SK-N-SH treated with all-trans-retinoic acid at 6 μM for 48 hours (cell line): ENCODE measurements around the gene PARP6.

Source experiments
- ATAC-seq: fragments of 200-7000 bp; cut with Tn5 transposase; 3 replicates; pipeline ENCODE4 v1.9.1; 2020; ENCODE audit warnings: mild to moderate bottlenecking, moderate library complexity
- ARNTL ChIP-seq: fragments of 450-650 bp; formaldehyde crosslinking; IDR thresholded peaks from 2 replicates; pipeline ENCODE4 v1.5.0; 2020; ENCODE audit warnings: low read depth, mild to moderate bottlenecking, moderate library complexity, borderline replicate concordance
- BACH2 ChIP-seq: fragments of 250-450 bp; sonication (Bioruptor Pico); IDR thresholded peaks from 2 replicates; pipeline ENCODE4 v1.9.0; 2021; ENCODE audit warnings: mild to moderate bottlenecking, borderline replicate concordance
- CREB5 ChIP-seq: fragments of 250-450 bp; sonication (Bioruptor Pico); IDR thresholded peaks from 2 replicates; pipeline ENCODE4 v1.5.1; 2020; ENCODE audit warnings: low read depth, mild to moderate bottlenecking, moderate library complexity
- CSDC2 ChIP-seq: fragments of 250-450 bp; sonication (Bioruptor Pico); IDR thresholded peaks from 2 replicates; pipeline ENCODE4 v1.5.0; 2020; ENCODE audit warnings: mild to moderate bottlenecking, moderate library complexity
- ESRRG ChIP-seq: fragments of 250-450 bp; sonication (Bioruptor Pico); IDR thresholded peaks from 2 replicates; pipeline ENCODE4 v1.6.1; 2021; ENCODE audit warnings: mild to moderate bottlenecking
- GLIS3 ChIP-seq: fragments of 250-450 bp; sonication (Bioruptor Pico); IDR thresholded peaks from 2 replicates; pipeline ENCODE4 v1.5.0; 2020; ENCODE audit warnings: mild to moderate bottlenecking, moderate library complexity
- OSR1 ChIP-seq: fragments of 250-450 bp; sonication (Bioruptor Pico); IDR thresholded peaks from 2 replicates; pipeline ENCODE4 v1.8.0; 2022; ENCODE audit warnings: moderate library complexity, mild to moderate bottlenecking, inconsistent platforms
- PPARA ChIP-seq: fragments of 250-450 bp; sonication (Bioruptor Pico); IDR thresholded peaks from 2 replicates; pipeline ENCODE4 v1.5.0; 2020; ENCODE audit warnings: mild to moderate bottlenecking, borderline replicate concordance
- RARB ChIP-seq: fragments of 250-450 bp; sonication (Bioruptor Pico); IDR thresholded peaks from 2 replicates; pipeline ENCODE4 v1.8.0; 2021; ENCODE audit warnings: mild to moderate bottlenecking, moderate library complexity
- SNAI2 ChIP-seq: fragments of 250-450 bp; sonication (Bioruptor Pico); IDR thresholded peaks from 2 replicates; pipeline ENCODE4 v1.5.0; 2020; ENCODE audit warnings: mild to moderate bottlenecking, moderate library complexity
- TCF4 ChIP-seq: fragments of 250-450 bp; sonication (Bioruptor Pico); IDR thresholded peaks from 2 replicates; pipeline ENCODE4 v1.8.0; 2021; ENCODE audit warnings: mild to moderate bottlenecking, moderate library complexity, borderline replicate concordance
- ZC3H10 ChIP-seq: fragments of 250-450 bp; sonication (Bioruptor Pico); IDR thresholded peaks from 2 replicates; pipeline ENCODE4 v1.5.1; 2021; ENCODE audit warnings: mild to moderate bottlenecking, moderate library complexity
- ZFP3 ChIP-seq: fragments of 250-450 bp; sonication (Bioruptor Pico); IDR thresholded peaks from 2 replicates; pipeline ENCODE4 v1.5.0; 2020; ENCODE audit warnings: mild to moderate bottlenecking, moderate library complexity
- ZFP30 ChIP-seq: fragments of 450-650 bp; formaldehyde crosslinking; IDR thresholded peaks from 2 replicates; pipeline ENCODE4 v1.5.0; 2022; ENCODE audit warnings: mild to moderate bottlenecking, moderate library complexity
- ZNF565 ChIP-seq: fragments of 450-650 bp; formaldehyde crosslinking; conservative IDR thresholded peaks from 2 replicates; pipeline ENCODE4 v1.5.0; 2020; ENCODE audit warnings: low read depth, mild to moderate bottlenecking, moderate library complexity
- ZNF70 ChIP-seq: fragments of 450-650 bp; formaldehyde crosslinking; IDR thresholded peaks from 2 replicates; pipeline ENCODE4 v1.5.0; 2020; ENCODE audit warnings: mild to moderate bottlenecking, moderate library complexity
- ZNF8 ChIP-seq: fragments of 450-650 bp; formaldehyde crosslinking; IDR thresholded peaks from 2 replicates; pipeline ENCODE4 v1.5.0; 2020; ENCODE audit warnings: mild to moderate bottlenecking, moderate library complexity
- TF ChIP-seq, protein P1 (sequence below): fragments of 250-450 bp; sonication (Bioruptor Pico); IDR thresholded peaks from 2 replicates; pipeline ENCODE4 v1.5.0; 2020; ENCODE audit warnings: mild to moderate bottlenecking, moderate library complexity
- TF ChIP-seq, protein P2 (sequence below): fragments of 250-450 bp; sonication (Bioruptor Pico); IDR thresholded peaks from 2 replicates; pipeline ENCODE4 v1.8.0; 2021; ENCODE audit warnings: low read depth, mild to moderate bottlenecking, moderate library complexity, borderline replicate concordance

The PARP6 gene

GRCh38 chr15:72248514-72248913 is 23.8 kb downstream of the PARP6 start:
- TF ChIP-seq ESRRG (CRISPR knock-in tag): no peak
- no peak for TF ChIP-seq TCF4 (CRISPR knock-in tag)
- TF ChIP-seq SNAI2 (CRISPR knock-in tag): no peak
- TF ChIP-seq PPARA (CRISPR knock-in tag): no peak
- TF ChIP-seq ZNF8 (CRISPR knock-in tag): no peak
- TF ChIP-seq ZNF565 (CRISPR knock-in tag): no peak
- no peak for TF ChIP-seq CSDC2 (CRISPR knock-in tag)
- no peak for TF ChIP-seq ZFP3 (CRISPR knock-in tag)
- TF ChIP-seq, all 23 proteins: peak for 0

DNA sequence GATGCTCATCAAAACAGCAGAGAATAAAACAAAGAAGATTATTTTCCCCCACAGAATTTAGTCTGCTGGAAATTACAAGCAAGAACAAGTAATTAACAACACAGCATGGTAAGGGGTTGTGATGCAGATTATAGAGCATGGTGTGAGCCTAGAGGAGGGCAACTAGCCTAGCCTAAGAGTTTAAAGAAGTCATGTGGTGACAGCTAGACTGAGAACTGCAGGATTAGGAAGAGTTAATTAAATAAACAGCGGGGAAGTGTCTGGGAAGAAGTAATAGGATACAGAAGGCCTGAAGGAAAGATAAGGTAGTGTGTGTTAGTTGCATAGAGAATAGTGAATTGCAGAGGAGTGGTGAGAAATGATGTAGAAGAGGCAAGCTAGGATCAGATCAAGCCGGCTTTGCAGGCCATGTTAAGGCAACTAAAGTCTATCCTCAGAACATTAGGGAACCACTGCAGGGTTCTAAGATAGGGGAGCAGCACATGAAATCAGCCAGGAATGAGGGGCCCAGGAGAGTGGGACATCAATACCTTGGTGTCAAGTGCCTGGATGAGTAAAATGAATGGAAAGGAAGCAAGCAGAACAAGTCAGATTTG is 29.5 kb downstream of the PARP6 start:
- TF ChIP-seq RARB (CRISPR knock-in tag) (no peak), ZNF565 (CRISPR knock-in tag) (no peak), BACH2 (no peak), CSDC2 (CRISPR knock-in tag) (no peak), ESRRG (CRISPR knock-in tag) (no peak), ZNF70 (CRISPR knock-in tag) (no peak), ZFP3 (CRISPR knock-in tag) (no peak), ZC3H10 (CRISPR knock-in tag) (no peak), TCF4 (CRISPR knock-in tag) (no peak), ZNF8 (CRISPR knock-in tag) (no peak), PPARA (CRISPR knock-in tag) (no peak)
- TF ChIP-seq, protein P1, sequence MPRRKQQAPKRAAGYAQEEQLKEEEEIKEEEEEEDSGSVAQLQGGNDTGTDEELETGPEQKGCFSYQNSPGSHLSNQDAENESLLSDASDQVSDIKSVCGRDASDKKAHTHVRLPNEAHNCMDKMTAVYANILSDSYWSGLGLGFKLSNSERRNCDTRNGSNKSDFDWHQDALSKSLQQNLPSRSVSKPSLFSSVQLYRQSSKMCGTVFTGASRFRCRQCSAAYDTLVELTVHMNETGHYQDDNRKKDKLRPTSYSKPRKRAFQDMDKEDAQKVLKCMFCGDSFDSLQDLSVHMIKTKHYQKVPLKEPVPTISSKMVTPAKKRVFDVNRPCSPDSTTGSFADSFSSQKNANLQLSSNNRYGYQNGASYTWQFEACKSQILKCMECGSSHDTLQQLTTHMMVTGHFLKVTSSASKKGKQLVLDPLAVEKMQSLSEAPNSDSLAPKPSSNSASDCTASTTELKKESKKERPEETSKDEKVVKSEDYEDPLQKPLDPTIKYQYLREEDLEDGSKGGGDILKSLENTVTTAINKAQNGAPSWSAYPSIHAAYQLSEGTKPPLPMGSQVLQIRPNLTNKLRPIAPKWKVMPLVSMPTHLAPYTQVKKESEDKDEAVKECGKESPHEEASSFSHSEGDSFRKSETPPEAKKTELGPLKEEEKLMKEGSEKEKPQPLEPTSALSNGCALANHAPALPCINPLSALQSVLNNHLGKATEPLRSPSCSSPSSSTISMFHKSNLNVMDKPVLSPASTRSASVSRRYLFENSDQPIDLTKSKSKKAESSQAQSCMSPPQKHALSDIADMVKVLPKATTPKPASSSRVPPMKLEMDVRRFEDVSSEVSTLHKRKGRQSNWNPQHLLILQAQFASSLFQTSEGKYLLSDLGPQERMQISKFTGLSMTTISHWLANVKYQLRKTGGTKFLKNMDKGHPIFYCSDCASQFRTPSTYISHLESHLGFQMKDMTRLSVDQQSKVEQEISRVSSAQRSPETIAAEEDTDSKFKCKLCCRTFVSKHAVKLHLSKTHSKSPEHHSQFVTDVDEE (CRISPR knock-in tag): no peak
- TF ChIP-seq, protein P2, sequence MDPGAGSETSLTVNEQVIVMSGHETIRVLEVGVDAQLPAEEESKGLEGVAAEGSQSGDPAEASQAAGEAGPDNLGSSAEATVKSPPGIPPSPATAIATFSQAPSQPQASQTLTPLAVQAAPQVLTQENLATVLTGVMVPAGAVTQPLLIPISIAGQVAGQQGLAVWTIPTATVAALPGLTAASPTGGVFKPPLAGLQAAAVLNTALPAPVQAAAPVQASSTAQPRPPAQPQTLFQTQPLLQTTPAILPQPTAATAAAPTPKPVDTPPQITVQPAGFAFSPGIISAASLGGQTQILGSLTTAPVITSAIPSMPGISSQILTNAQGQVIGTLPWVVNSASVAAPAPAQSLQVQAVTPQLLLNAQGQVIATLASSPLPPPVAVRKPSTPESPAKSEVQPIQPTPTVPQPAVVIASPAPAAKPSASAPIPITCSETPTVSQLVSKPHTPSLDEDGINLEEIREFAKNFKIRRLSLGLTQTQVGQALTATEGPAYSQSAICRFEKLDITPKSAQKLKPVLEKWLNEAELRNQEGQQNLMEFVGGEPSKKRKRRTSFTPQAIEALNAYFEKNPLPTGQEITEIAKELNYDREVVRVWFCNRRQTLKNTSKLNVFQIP (CRISPR knock-in tag): no peak
- no peak for ATAC-seq

More at GRCh38 chr15:72248514-72248913, 23.8 kb downstream of the PARP6 start:
- ATAC-seq: peak; percentile 63

GRCh38 chr15:72239652-72240051 is 32.7 kb downstream of the PARP6 start:
- TF ChIP-seq RARB (CRISPR knock-in tag) (no peak), SNAI2 (CRISPR knock-in tag) (no peak), OSR1 (CRISPR knock-in tag) (no peak), PPARA (CRISPR knock-in tag) (no peak), ZNF70 (CRISPR knock-in tag) (no peak), BACH2 (no peak), ARNTL (no peak), ZC3H10 (CRISPR knock-in tag) (no peak), ZFP30 (CRISPR knock-in tag) (no peak), GLIS3 (CRISPR knock-in tag) (no peak)
- TF ChIP-seq, protein P2 (CRISPR knock-in tag): no peak
- no peak for ATAC-seq

GRCh38 chr15:72238586-72238985 is 33.8 kb downstream of the PARP6 start:
- ATAC-seq: no peak
- TF ChIP-seq ZNF565 (CRISPR knock-in tag): no peak
- TF ChIP-seq ZFP30 (CRISPR knock-in tag): no peak
- no peak for TF ChIP-seq OSR1 (CRISPR knock-in tag)
- TF ChIP-seq CSDC2 (CRISPR knock-in tag): no peak

GRCh38 chr15:72237853-72238224 is 34.5 kb downstream of the PARP6 start:
- peak; percentile 32 for ATAC-seq
- TF ChIP-seq ZNF565 (CRISPR knock-in tag) (no peak), ZNF70 (CRISPR knock-in tag) (no peak), CREB5 (no peak), OSR1 (CRISPR knock-in tag) (no peak), ZFP30 (CRISPR knock-in tag) (no peak), ARNTL (no peak), ESRRG (CRISPR knock-in tag) (no peak)
